Measurements from ENCODE around the gene PXMP4.
A peak's percentile ranks its signal among the peaks of the same experiment; 100 is the strongest.

PXMP4 gene

DNA sequence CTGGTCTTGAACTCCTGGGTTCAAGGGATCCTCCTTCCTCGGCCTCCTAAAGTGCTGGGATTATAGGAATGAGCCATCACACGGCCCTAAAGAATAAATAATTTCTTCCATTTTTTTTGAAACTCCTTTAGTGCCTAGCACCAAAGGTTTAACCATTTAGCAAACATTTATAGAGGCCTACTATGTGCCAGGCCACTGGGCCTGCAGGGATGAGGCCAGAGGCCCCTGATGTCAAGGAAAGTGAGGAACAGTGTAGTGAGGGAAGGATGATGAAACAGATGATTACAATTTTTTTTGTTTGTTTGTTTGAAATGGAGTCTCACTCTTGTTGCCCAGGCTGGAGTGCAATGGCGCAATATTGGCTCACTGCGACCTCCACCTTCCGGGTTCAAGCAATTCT, 45.5 kb upstream of the PXMP4 start:
- no peak overlapping the region for H4K91ac ChIP-seq (ENCODE audit: low read depth, low read length, poor library complexity)
- H2AK5ac ChIP-seq (ENCODE audit: low read depth, low read length) = no peak overlapping the region
- no peak overlapping the region for H4K8ac ChIP-seq (ENCODE audit: low read depth, low read length)
- H3K4me2 ChIP-seq (ENCODE audit: insufficient read depth, low read length, poor library complexity, severe bottlenecking) = no peak overlapping the region
- H3K27ac ChIP-seq (replicated peaks; ENCODE audit: low read length) = no peak overlapping the region
- H2BK5ac ChIP-seq (ENCODE audit: low read length) = no peak overlapping the region
- H2BK12ac ChIP-seq (ENCODE audit: low read length) = no peak overlapping the region
- no peak overlapping the region for H3K23ac ChIP-seq (ENCODE audit: low read depth, low read length, poor library complexity)
- no peak overlapping the region for H2AFZ ChIP-seq (ENCODE audit: low read length)
- no peak overlapping the region for H3K4me3 ChIP-seq (ENCODE audit: low read length in 2 of 2)
- H3K18ac ChIP-seq (ENCODE audit: low read length) = no peak overlapping the region
- no peak overlapping the region for H2BK120ac ChIP-seq (ENCODE audit: low read depth, low read length)
- H3K27me3 ChIP-seq (ENCODE audit: control insufficient read depth in 3 of 3, insufficient read depth in 3 of 3, low read depth in 1 of 3, low read length in 3 of 3) = no peaks in the 10 kb centered on the region
- H3K4ac ChIP-seq (ENCODE audit: low read length) = no peak overlapping the region
- no peaks in the 10 kb centered on the region for H3K4me1 ChIP-seq (ENCODE audit: control insufficient read depth in 2 of 2, insufficient read depth in 1 of 2, low read depth in 1 of 2, low read length in 2 of 2)
- H3K36me3 ChIP-seq (replicated peaks in 1 of 2; ENCODE audit: control insufficient read depth in 2 of 2, insufficient read depth in 2 of 2, low read length in 2 of 2) = no peaks in the 10 kb centered on the region
- no peak overlapping the region for H2BK15ac ChIP-seq (ENCODE audit: low read length)
- WGBS, 2 donors (ENCODE audit: extremely low coverage in 2 of 2, insufficient read length in 2 of 2, insufficient replicate concordance in 1 of 2) = no CpG with 5 or more reads among the region's 5 CpGs
- no peak for DNase-seq (ENCODE audit: low spot score)
- H3K14ac ChIP-seq (ENCODE audit: low read length) = no peak overlapping the region
- H3K9ac ChIP-seq (ENCODE audit: low read depth, low read length, poor library complexity) = no peak overlapping the region
- H3K9me3 ChIP-seq (replicated peaks in 1 of 2; ENCODE audit: control insufficient read depth in 2 of 2, insufficient read depth in 1 of 2, low read depth in 1 of 2, low read length in 2 of 2) = no peaks in the 10 kb centered on the region
- H3K79me1 ChIP-seq (ENCODE audit: low read depth, low read length) = peaks cover 2% of the 10 kb centered on the region

DNA sequence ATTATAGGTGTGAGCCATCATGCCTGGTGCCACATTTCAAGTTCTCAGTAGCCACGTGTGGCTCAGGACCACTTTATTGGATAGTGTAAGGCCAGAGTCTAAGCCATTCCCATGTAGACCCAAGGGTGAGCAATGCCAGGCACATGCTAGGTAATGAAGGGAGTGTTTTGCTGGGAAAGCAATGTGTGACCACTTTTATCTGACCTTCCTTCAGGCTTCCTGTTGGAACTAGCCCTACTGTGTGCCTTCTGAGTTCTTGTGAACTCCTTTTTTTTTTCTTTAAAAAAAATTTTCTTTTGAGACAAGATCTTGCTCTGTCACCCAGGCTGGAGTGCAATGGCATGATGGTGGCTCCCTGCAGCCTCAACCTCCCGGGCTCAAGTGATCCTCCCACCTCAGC, 45.0 kb upstream of the PXMP4 start:
- no CpG with 5 or more reads among the region's 2 CpGs for WGBS, 2 donors (ENCODE audit: extremely low coverage in 2 of 2, insufficient read length in 2 of 2, insufficient replicate concordance in 1 of 2)
- H3K4me1 ChIP-seq (ENCODE audit: control insufficient read depth in 2 of 2, insufficient read depth in 1 of 2, low read depth in 1 of 2, low read length in 2 of 2) = no peaks in the 10 kb centered on the region
- no peak overlapping the region for H4K91ac ChIP-seq (ENCODE audit: low read depth, low read length, poor library complexity)
- no peak overlapping the region for H3K4me2 ChIP-seq (ENCODE audit: insufficient read depth, low read length, poor library complexity, severe bottlenecking)
- peaks cover 2% of the 10 kb centered on the region for H3K79me1 ChIP-seq (ENCODE audit: low read depth, low read length)
- H3K27ac ChIP-seq (replicated peaks; ENCODE audit: low read length) = no peak overlapping the region
- no peak overlapping the region for H3K9ac ChIP-seq (ENCODE audit: low read depth, low read length, poor library complexity)
- no peak overlapping the region for H3K23ac ChIP-seq (ENCODE audit: low read depth, low read length, poor library complexity)
- H2AFZ ChIP-seq (ENCODE audit: low read length) = no peak overlapping the region
- no peaks in the 10 kb centered on the region for H3K27me3 ChIP-seq (ENCODE audit: control insufficient read depth in 3 of 3, insufficient read depth in 3 of 3, low read depth in 1 of 3, low read length in 3 of 3)
- H3K14ac ChIP-seq (ENCODE audit: low read length) = no peak overlapping the region
- no peaks in the 10 kb centered on the region for H3K36me3 ChIP-seq (replicated peaks in 1 of 2; ENCODE audit: control insufficient read depth in 2 of 2, insufficient read depth in 2 of 2, low read length in 2 of 2)
- no peak overlapping the region for H2AK5ac ChIP-seq (ENCODE audit: low read depth, low read length)
- no peak overlapping the region for H3K4ac ChIP-seq (ENCODE audit: low read length)
- H3K18ac ChIP-seq (ENCODE audit: low read length) = no peak overlapping the region
- H3K4me3 ChIP-seq (ENCODE audit: low read length in 2 of 2) = no peak overlapping the region
- no peak overlapping the region for H2BK15ac ChIP-seq (ENCODE audit: low read length)
- no peak for DNase-seq (ENCODE audit: low spot score)
- H2BK120ac ChIP-seq (ENCODE audit: low read depth, low read length) = no peak overlapping the region
- no peak overlapping the region for H4K8ac ChIP-seq (ENCODE audit: low read depth, low read length)
- no peaks in the 10 kb centered on the region for H3K9me3 ChIP-seq (replicated peaks in 1 of 2; ENCODE audit: control insufficient read depth in 2 of 2, insufficient read depth in 1 of 2, low read depth in 1 of 2, low read length in 2 of 2)
- no peak overlapping the region for H2BK5ac ChIP-seq (ENCODE audit: low read length)
- no peak overlapping the region for H2BK12ac ChIP-seq (ENCODE audit: low read length)

DNA sequence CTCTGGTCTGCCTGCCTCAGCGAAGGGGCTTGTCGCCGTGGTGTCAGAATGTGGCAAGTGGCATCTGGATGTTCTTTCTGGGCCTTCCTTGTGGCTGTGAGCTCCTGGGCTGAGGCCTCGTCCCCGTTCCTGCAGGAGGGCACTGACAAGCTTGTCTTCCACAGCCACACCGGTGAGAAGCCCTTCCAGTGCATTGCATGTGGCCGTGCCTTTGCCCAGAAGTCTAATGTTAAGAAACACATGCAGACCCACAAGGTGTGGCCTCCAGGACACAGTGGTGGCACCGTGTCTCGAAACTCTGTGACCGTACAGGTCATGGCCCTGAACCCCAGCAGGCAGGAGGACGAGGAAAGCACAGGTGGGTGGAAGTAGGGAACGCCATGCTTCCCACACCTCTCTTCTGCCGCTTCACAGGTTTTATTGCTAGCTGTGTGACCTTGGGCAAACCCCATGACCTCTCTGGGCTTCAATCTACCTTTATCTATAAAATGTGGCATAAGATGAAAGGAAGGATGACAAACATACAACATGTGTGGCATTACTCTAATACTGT, 41.7 kb upstream of the PXMP4 start:
- no peak overlapping the region for H3K4ac ChIP-seq (ENCODE audit: low read length)
- no CpG with 5 or more reads among the region's 13 CpGs for whole genome bisulfite sequencing, 2 donors (ENCODE audit: extremely low coverage in 2 of 2, insufficient read length in 2 of 2, insufficient replicate concordance in 1 of 2)
- H4K8ac ChIP-seq (ENCODE audit: low read depth, low read length) = no peak overlapping the region
- no peak overlapping the region for H2AFZ ChIP-seq (ENCODE audit: low read length)
- peak overlapping the region; percentile 49 for H3K18ac ChIP-seq (ENCODE audit: low read length)
- no peak overlapping the region for H3K23ac ChIP-seq (ENCODE audit: low read depth, low read length, poor library complexity)
- no peak overlapping the region for H4K91ac ChIP-seq (ENCODE audit: low read depth, low read length, poor library complexity)
- no peak for DNase-seq (ENCODE audit: low spot score)
- H3K4me2 ChIP-seq (ENCODE audit: insufficient read depth, low read length, poor library complexity, severe bottlenecking) = no peak overlapping the region
- peaks cover 0 to 7% of the 10 kb centered on the region in 2 donors for H3K9me3 ChIP-seq (replicated peaks in 1 of 2; ENCODE audit: control insufficient read depth in 2 of 2, insufficient read depth in 1 of 2, low read depth in 1 of 2, low read length in 2 of 2)
- peak overlapping the region in 1 of 2 donors; percentile 50 for H3K4me3 ChIP-seq (ENCODE audit: low read length in 2 of 2)
- no peaks in the 10 kb centered on the region for H3K4me1 ChIP-seq (ENCODE audit: control insufficient read depth in 2 of 2, insufficient read depth in 1 of 2, low read depth in 1 of 2, low read length in 2 of 2)
- H2AK5ac ChIP-seq (ENCODE audit: low read depth, low read length) = no peak overlapping the region
- H2BK12ac ChIP-seq (ENCODE audit: low read length) = no peak overlapping the region
- H3K14ac ChIP-seq (ENCODE audit: low read length) = no peak overlapping the region
- no peak overlapping the region for H3K27ac ChIP-seq (replicated peaks; ENCODE audit: low read length)
- peaks cover 2% of the 10 kb centered on the region for H3K79me1 ChIP-seq (ENCODE audit: low read depth, low read length)
- H3K9ac ChIP-seq (ENCODE audit: low read depth, low read length, poor library complexity) = no peak overlapping the region
- H3K27me3 ChIP-seq (ENCODE audit: control insufficient read depth in 3 of 3, insufficient read depth in 3 of 3, low read depth in 1 of 3, low read length in 3 of 3) = no peaks in the 10 kb centered on the region
- peak overlapping the region; percentile 19 for H2BK5ac ChIP-seq (ENCODE audit: low read length)
- no peak overlapping the region for H2BK120ac ChIP-seq (ENCODE audit: low read depth, low read length)
- H2BK15ac ChIP-seq (ENCODE audit: low read length) = no peak overlapping the region
- H3K36me3 ChIP-seq (replicated peaks in 1 of 2; ENCODE audit: control insufficient read depth in 2 of 2, insufficient read depth in 2 of 2, low read length in 2 of 2) = no peaks in the 10 kb centered on the region

DNA sequence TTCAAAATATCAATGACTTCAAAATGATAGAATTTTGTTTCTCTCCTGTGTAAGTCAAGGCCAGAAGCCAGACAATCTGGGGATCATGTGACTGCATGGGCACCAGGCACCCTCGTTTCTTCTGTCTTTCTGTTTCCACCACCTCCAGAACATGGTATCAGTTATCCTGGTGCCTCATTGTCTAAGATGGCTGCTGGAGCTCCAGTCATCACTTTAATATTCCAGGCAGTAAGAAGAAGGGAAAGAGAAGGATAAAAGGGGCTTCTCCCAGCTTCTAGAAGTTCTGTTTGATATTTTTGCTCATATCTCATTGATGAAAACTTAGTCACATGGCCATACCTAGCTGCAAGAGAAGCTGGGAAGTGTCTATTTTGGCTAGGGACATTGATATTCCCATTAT, 37.3 kb upstream of the PXMP4 start:
- Histone ChIP-seq H3K14ac (ENCODE audit: low read length) (no peak overlapping the region), H3K27me3 (ENCODE audit: control insufficient read depth in 3 of 3, insufficient read depth in 3 of 3, low read depth in 1 of 3, low read length in 3 of 3) (no peaks in the 10 kb centered on the region), H3K4me2 (ENCODE audit: insufficient read depth, low read length, poor library complexity, severe bottlenecking) (no peak overlapping the region), H3K4me1 (ENCODE audit: control insufficient read depth in 2 of 2, insufficient read depth in 1 of 2, low read depth in 1 of 2, low read length in 2 of 2) (peaks cover 0 to 6% of the 10 kb centered on the region in 2 donors), H2BK12ac (ENCODE audit: low read length) (no peak overlapping the region), H2BK120ac (ENCODE audit: low read depth, low read length) (no peak overlapping the region), H2BK5ac (ENCODE audit: low read length) (no peak overlapping the region), H3K36me3 (replicated peaks in 1 of 2; ENCODE audit: control insufficient read depth in 2 of 2, insufficient read depth in 2 of 2, low read length in 2 of 2) (peaks cover 0 to 6% of the 10 kb centered on the region in 2 donors), H2AFZ (ENCODE audit: low read length) (no peak overlapping the region), H3K9ac (ENCODE audit: low read depth, low read length, poor library complexity) (no peak overlapping the region), H3K27ac (replicated peaks; ENCODE audit: low read length) (no peak overlapping the region), H2BK15ac (ENCODE audit: low read length) (no peak overlapping the region), H3K79me1 (ENCODE audit: low read depth, low read length) (peaks cover 2% of the 10 kb centered on the region), H3K4me3 (ENCODE audit: low read length in 2 of 2) (no peak overlapping the region), H3K4ac (ENCODE audit: low read length) (no peak overlapping the region), H4K91ac (ENCODE audit: low read depth, low read length, poor library complexity) (no peak overlapping the region), H2AK5ac (ENCODE audit: low read depth, low read length) (no peak overlapping the region), H3K23ac (ENCODE audit: low read depth, low read length, poor library complexity) (no peak overlapping the region), H4K8ac (ENCODE audit: low read depth, low read length) (no peak overlapping the region), H3K18ac (ENCODE audit: low read length) (no peak overlapping the region), H3K9me3 (replicated peaks in 1 of 2; ENCODE audit: control insufficient read depth in 2 of 2, insufficient read depth in 1 of 2, low read depth in 1 of 2, low read length in 2 of 2) (peaks cover 0 to 7% of the 10 kb centered on the region in 2 donors)
- DNase-seq (ENCODE audit: low spot score) = no peak
- no CpG with 5 or more reads among the region's 1 CpG for WGBS, 2 donors (ENCODE audit: extremely low coverage in 2 of 2, insufficient read length in 2 of 2, insufficient replicate concordance in 1 of 2)
